Measurements from ENCODE around the gene PGLYRP3. TPM values are rescaled to one million over a fixed set of nuclear protein-coding genes. Genes with fewer than 3 reads are reported as not detected.

Gene PGLYRP3
- total RNA-seq, 1 donor from 2014 or later = not detected

GRCh38 chr1:153341431-153341934 lies 28.7 kb upstream of the PGLYRP3 start:
- Mint-ChIP-seq H3K4me3 (no peak overlapping the region), H3K4me1 (no peaks in the 10 kb centered on the region), H3K27ac (ENCODE audit: unreplicated experiment) (no peak overlapping the region), H3K27me3 (ENCODE audit: low read depth) (peaks cover 77% of the 10 kb centered on the region), H3K36me3 (ENCODE audit: low read depth) (no peaks in the 10 kb centered on the region), H3K9me3 (no peaks in the 10 kb centered on the region)
- DNase-seq (ENCODE audit: low read depth, low spot score) = no peak
- TF ChIP-seq CTCF (conservative IDR thresholded peaks at IDR 0.05) = no peak

DNA sequence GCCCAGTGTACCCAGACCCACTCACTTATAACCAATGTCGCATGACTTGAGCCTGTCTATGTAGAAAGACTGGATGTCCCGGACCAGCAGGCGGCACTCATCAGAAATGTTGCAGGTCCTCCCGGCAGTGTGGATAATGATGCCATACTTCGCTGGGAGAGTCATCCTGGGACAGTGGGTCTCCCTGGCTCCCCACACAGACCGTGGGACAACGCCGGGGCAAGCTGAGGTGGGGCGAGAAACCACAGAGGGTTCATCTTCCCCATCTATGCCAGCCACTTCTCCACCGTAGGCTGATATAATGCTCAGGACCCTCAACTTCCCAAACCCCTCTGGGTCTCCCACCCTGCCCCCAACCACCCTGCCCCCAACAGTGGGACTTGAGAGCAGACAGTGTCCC lies 27.6 kb upstream of the PGLYRP3 start:
- H3K4me3 Mint-ChIP-seq = no peak overlapping the region
- no peak for TF ChIP-seq CTCF (conservative IDR thresholded peaks at IDR 0.05)
- H3K36me3 Mint-ChIP-seq (ENCODE audit: low read depth) = no peaks in the 10 kb centered on the region
- peaks cover 67% of the 10 kb centered on the region for H3K27me3 Mint-ChIP-seq (ENCODE audit: low read depth)
- DNase-seq (ENCODE audit: low read depth, low spot score) = no peak
- H3K4me1 Mint-ChIP-seq = no peaks in the 10 kb centered on the region
- H3K27ac Mint-ChIP-seq (ENCODE audit: unreplicated experiment) = no peak overlapping the region
- no peaks in the 10 kb centered on the region for H3K9me3 Mint-ChIP-seq

- no peak overlapping the region for H3K4me3 Mint-ChIP-seq
- no peak overlapping the region for H3K27ac Mint-ChIP-seq (ENCODE audit: unreplicated experiment)
- DNase-seq (ENCODE audit: low read depth, low spot score) = no peak
- TF ChIP-seq CTCF (conservative IDR thresholded peaks at IDR 0.05) = no peak
- no peaks in the 10 kb centered on the region for H3K4me1 Mint-ChIP-seq
- no peaks in the 10 kb centered on the region for H3K9me3 Mint-ChIP-seq
- H3K27me3 Mint-ChIP-seq (ENCODE audit: low read depth) = peaks cover 68% of the 10 kb centered on the region
- no peaks in the 10 kb centered on the region for H3K36me3 Mint-ChIP-seq (ENCODE audit: low read depth)
These were observed 27.1 kb upstream of the PGLYRP3 start for GRCh38 chr1:153339802-153340201.

- Mint-ChIP-seq H3K9me3 (no peaks in the 10 kb centered on the region), H3K4me3 (no peak overlapping the region), H3K36me3 (ENCODE audit: low read depth) (no peaks in the 10 kb centered on the region), H3K4me1 (no peaks in the 10 kb centered on the region), H3K27me3 (ENCODE audit: low read depth) (peaks cover 62% of the 10 kb centered on the region), H3K27ac (ENCODE audit: unreplicated experiment) (no peak overlapping the region)
- no peak for DNase-seq (ENCODE audit: low read depth, low spot score)
- no peak for TF ChIP-seq CTCF (conservative IDR thresholded peaks at IDR 0.05)
These were observed 25.5 kb upstream of the PGLYRP3 start for GRCh38 chr1:153337980-153338853.

- no peak for DNase-seq (ENCODE audit: low read depth, low spot score)
- no peak for TF ChIP-seq CTCF (conservative IDR thresholded peaks at IDR 0.05)
- Mint-ChIP-seq H3K36me3 (ENCODE audit: low read depth) (no peaks in the 10 kb centered on the region), H3K4me1 (no peaks in the 10 kb centered on the region), H3K27me3 (ENCODE audit: low read depth) (peaks cover 61% of the 10 kb centered on the region), H3K4me3 (no peak overlapping the region), H3K9me3 (no peaks in the 10 kb centered on the region), H3K27ac (ENCODE audit: unreplicated experiment) (no peak overlapping the region)
These were observed 23.9 kb upstream of the PGLYRP3 start for GRCh38 chr1:153336650-153337049.
